ENCODE results near the gene DHODH.

DNA sequence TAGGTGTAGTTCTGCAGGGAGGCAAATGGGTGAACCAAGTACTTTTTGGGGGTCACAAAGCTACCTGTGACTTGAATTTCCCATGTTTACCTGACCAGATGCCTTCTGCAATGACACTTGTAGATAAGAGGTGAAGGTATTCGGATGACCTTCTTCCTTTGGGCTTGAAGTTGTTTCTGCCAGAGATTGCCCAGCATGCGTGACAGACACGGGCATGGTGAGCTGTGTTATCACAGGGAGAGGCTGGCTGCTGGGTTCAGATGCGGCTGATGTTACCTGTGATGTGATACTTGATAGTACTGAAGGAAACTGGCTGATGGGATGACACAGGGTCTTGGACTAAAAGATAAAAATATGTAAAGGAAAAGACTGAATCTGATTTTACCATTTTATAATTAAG lies 22.4 kb upstream of the DHODH start:
- TF ChIP-seq, protein P1, sequence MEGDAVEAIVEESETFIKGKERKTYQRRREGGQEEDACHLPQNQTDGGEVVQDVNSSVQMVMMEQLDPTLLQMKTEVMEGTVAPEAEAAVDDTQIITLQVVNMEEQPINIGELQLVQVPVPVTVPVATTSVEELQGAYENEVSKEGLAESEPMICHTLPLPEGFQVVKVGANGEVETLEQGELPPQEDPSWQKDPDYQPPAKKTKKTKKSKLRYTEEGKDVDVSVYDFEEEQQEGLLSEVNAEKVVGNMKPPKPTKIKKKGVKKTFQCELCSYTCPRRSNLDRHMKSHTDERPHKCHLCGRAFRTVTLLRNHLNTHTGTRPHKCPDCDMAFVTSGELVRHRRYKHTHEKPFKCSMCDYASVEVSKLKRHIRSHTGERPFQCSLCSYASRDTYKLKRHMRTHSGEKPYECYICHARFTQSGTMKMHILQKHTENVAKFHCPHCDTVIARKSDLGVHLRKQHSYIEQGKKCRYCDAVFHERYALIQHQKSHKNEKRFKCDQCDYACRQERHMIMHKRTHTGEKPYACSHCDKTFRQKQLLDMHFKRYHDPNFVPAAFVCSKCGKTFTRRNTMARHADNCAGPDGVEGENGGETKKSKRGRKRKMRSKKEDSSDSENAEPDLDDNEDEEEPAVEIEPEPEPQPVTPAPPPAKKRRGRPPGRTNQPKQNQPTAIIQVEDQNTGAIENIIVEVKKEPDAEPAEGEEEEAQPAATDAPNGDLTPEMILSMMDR (IDR thresholded peaks at IDR 0.05; ENCODE audit: low read depth, low read length, missing input control), result no peak
- TF ChIP-seq FOXA1 (IDR thresholded peaks at IDR 0.05) (no peak), RAD21 (IDR thresholded peaks at IDR 0.05) (no peak), YY1 (IDR thresholded peaks at IDR 0.05) (no peak), TAF1 (conservative IDR thresholded peaks at IDR 0.05) (no peak), EGR1 (IDR thresholded peaks at IDR 0.05; ENCODE audit: low read depth in 2 of 2) (no peak), SP1 (IDR thresholded peaks at IDR 0.05) (no peak), JUND (IDR thresholded peaks at IDR 0.05) (no peak)
- TF ChIP-seq, protein P2, sequence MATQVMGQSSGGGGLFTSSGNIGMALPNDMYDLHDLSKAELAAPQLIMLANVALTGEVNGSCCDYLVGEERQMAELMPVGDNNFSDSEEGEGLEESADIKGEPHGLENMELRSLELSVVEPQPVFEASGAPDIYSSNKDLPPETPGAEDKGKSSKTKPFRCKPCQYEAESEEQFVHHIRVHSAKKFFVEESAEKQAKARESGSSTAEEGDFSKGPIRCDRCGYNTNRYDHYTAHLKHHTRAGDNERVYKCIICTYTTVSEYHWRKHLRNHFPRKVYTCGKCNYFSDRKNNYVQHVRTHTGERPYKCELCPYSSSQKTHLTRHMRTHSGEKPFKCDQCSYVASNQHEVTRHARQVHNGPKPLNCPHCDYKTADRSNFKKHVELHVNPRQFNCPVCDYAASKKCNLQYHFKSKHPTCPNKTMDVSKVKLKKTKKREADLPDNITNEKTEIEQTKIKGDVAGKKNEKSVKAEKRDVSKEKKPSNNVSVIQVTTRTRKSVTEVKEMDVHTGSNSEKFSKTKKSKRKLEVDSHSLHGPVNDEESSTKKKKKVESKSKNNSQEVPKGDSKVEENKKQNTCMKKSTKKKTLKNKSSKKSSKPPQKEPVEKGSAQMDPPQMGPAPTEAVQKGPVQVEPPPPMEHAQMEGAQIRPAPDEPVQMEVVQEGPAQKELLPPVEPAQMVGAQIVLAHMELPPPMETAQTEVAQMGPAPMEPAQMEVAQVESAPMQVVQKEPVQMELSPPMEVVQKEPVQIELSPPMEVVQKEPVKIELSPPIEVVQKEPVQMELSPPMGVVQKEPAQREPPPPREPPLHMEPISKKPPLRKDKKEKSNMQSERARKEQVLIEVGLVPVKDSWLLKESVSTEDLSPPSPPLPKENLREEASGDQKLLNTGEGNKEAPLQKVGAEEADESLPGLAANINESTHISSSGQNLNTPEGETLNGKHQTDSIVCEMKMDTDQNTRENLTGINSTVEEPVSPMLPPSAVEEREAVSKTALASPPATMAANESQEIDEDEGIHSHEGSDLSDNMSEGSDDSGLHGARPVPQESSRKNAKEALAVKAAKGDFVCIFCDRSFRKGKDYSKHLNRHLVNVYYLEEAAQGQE (IDR thresholded peaks at IDR 0.05), result no peak

All from liver (tissue), 3 donors.